HK-2 (cell line): Measurements from ENCODE around the gene TMEM88.

Experiments
- DNase-seq: peaks from one replicate; pipeline ENCODE4 v3.0.0-alpha.2; 2018; ENCODE audit not compliant: unreplicated experiment

TMEM88 gene

GRCh38 chr17:7843536-7844291, 11.2 kb upstream of the TMEM88 start:
- peak; percentile 82 for DNase-seq

GRCh38 chr17:7844292-7845154, 10.3 kb upstream of the TMEM88 start:
- DNase-seq = peak; percentile 92

- no peak for DNase-seq
Observed at GRCh38 chr17:7845359-7846062, 9.4 kb upstream of the TMEM88 start.

- no peak for DNase-seq
Observed at GRCh38 chr17:7846063-7846735, 8.7 kb upstream of the TMEM88 start.

DNA sequence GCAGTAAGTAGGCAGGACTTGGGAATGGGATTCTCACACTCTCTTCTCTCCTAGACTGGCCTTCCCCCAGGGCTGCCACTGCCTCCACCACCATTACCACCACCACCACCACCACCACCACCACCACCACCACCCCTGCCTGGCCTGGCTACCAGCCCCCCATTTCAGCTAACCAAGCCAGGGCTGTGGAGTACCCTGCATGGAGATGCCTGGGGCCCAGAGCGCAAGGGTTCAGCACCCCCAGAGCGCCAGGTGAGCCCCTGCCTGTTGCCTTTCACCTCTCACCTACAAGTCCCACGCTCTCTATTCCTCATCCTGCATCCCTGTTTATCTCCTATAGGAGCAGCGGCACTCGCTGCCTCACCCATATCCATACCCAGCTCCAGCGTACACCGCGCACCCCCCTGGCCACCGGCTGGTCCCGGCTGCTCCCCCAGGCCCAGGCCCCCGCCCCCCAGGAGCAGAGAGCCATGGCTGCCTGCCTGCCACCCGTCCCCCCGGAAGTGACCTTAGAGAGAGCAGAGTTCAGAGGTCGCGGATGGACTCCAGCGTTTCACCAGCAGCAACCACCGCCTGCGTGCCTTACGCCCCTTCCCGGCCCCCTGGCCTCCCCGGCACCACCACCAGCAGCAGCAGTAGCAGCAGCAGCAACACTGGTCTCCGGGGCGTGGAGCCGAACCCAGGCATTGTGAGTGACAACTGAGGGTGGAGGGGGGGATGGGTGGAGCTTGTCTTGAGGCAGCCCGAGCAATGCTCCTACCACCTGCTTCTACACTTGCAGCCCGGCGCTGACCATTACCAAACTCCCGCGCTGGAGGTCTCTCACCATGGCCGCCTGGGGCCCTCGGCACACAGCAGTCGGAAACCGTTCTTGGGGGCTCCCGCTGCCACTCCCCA, 7.9 kb upstream of the TMEM88 start:
- no peak for DNase-seq

DNA sequence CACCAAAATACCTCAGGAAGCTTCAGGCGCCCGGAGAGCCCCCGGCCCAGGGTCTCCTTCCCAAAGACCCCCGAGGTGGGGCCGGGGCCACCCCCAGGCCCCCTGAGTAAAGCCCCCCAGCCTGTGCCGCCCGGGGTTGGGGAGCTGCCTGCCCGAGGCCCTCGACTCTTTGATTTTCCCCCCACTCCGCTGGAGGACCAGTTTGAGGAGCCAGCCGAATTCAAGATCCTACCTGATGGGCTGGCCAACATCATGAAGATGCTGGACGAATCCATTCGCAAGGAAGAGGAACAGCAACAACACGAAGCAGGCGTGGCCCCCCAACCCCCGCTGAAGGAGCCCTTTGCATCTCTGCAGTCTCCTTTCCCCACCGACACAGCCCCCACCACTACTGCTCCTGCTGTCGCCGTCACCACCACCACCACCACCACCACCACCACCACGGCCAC, 6.7 kb upstream of the TMEM88 start:
- DNase-seq = no peak

DNA sequence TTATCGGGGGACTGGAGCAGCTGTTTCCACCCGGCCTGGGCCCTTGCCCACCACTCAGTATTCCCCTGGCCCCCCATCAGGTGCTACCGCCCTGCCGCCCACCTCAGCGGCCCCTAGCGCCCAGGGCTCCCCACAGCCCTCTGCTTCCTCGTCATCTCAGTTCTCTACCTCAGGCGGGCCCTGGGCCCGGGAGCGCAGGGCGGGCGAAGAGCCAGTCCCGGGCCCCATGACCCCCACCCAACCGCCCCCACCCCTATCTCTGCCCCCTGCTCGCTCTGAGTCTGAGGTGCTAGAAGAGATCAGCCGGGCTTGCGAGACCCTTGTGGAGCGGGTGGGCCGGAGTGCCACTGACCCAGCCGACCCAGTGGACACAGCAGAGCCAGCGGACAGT, 6.1 kb upstream of the TMEM88 start:
- DNase-seq = no peak

- DNase-seq = no peak
Observed at GRCh38 chr17:7849130-7849750, 5.6 kb upstream of the TMEM88 start.

DNA sequence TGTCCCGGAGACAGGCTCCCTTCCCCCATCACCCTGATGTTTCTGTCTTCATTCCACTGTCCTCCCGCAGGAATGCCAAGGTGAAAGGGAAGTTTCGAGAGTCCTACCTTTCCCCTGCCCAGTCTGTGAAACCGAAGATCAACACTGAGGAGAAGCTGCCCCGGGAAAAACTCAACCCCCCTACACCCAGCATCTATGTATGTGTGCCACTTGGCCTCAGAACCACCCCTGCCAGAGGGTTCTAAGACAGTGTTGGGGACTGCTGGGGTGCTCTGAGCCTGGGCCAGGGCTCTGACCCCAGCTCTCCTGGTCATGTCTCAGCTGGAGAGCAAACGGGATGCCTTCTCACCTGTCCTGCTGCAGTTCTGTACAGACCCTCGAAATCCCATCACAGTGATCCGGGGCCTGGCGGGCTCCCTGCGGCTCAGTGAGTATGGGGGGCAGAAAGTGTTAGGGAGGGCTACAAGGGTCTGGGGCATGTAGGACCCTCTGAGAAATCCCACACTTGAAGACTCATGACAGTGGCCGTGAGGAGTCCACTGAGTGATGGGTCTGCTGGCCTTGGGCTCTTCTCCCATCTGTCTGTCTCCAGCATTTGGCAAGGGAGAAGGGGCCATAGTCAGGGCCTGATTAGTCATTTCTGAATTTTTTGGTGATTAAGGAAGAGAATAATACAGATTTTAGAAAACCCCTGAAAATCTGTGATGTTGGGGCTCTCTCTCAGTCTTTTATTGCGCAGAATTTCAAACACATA, 4.9 kb upstream of the TMEM88 start:
- no peak for DNase-seq

GRCh38 chr17:7850701-7851437, 4.0 kb upstream of the TMEM88 start:
- DNase-seq = no peak

GRCh38 chr17:7851438-7852261, 3.2 kb upstream of the TMEM88 start:
- DNase-seq = peak; percentile 31

GRCh38 chr17:7852262-7852670, 2.6 kb upstream of the TMEM88 start:
- DNase-seq = no peak

DNA sequence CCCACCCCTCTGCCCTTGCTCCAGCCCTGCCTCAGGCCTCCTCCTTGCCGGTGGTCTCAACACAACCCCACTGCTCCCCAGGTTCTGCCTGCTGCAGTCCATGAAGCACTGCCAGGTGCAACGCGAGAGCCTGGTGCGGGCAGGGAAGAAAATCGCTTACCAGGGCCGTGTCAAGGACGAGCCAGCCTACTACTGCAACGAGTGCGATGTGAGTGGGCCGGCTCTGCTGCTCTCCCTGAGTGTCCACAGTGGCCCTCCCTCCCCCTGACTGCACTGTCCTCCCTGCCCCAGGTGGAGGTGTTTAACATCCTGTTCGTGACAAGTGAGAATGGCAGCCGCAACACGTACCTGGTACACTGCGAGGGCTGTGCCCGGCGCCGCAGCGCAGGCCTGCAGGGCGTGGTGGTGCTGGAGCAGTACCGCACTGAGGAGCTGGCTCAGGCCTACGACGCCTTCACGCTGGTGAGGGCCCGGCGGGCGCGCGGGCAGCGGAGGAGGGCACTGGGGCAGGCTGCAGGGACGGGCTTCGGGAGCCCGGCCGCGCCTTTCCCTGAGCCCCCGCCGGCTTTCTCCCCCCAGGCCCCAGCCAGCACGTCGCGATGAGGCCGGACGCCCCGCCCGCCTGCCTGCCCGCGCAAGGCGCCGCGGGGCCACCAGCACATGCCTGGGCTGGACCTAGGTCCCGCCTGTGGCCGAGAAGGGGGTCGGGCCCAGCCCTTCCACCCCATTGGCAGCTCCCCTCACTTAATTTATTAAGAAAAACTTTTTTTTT, 1.8 kb upstream of the TMEM88 start:
- no peak for DNase-seq

DNA sequence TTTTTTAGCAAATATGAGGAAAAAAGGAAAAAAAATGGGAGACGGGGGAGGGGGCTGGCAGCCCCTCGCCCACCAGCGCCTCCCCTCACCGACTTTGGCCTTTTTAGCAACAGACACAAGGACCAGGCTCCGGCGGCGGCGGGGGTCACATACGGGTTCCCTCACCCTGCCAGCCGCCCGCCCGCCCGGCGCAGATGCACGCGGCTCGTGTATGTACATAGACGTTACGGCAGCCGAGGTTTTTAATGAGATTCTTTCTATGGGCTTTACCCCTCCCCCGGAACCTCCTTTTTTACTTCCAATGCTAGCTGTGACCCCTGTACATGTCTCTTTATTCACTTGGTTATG, 1.2 kb upstream of the TMEM88 start:
- DNase-seq = no peak

- no peak for DNase-seq
Observed at GRCh38 chr17:7854078-7854777, 638 bp upstream of the TMEM88 start.

- DNase-seq = no peak
Observed at GRCh38 chr17:7855660-7856010, 769 bp downstream of the TMEM88 start.
